Subcutaneous abdominal adipose tissue (tissue), 5 donors: ENCODE results near the gene TGFBR3.
A peak's percentile ranks its signal among the peaks of the same experiment; 100 is the strongest.

Source experiments
- H3K27ac ChIP-seq: one replicate; pipeline ENCODE4 v1.7.0; 2013; ENCODE audit warnings: low read depth, mild to moderate bottlenecking, inconsistent platforms, low read length, moderate library complexity
- H3K27me3 ChIP-seq, 5 donors: one replicate each; pipeline ENCODE4 v1.7.0; 2013; ENCODE audit warnings: low read length in 5 of 5, inconsistent platforms in 1 of 5; ENCODE audit not compliant: control insufficient read depth in 5 of 5, insufficient read depth in 4 of 5
- H3K36me3 ChIP-seq, 5 donors: one replicate each; pipeline ENCODE4 v1.7.0; 2013; ENCODE audit warnings: low read length in 5 of 5; ENCODE audit not compliant: control insufficient read depth in 5 of 5, insufficient read depth in 5 of 5
- H3K4me1 ChIP-seq, 5 donors: one replicate each; pipeline ENCODE4 v1.7.0; 2013; ENCODE audit warnings: low read length in 5 of 5, mild to moderate bottlenecking in 3 of 5, moderate library complexity in 1 of 5; ENCODE audit not compliant: control insufficient read depth in 5 of 5, insufficient read depth in 5 of 5
- H3K4me3 ChIP-seq, 5 donors: one replicate each; pipeline ENCODE4 v1.7.0; 2013; ENCODE audit warnings: low read length in 5 of 5, low read depth in 1 of 5
- H3K9ac ChIP-seq, 5 donors: one replicate each; pipeline ENCODE4 v1.7.0; 2013; ENCODE audit warnings: low read length in 5 of 5, mild to moderate bottlenecking in 4 of 5, moderate library complexity in 3 of 5
- H3K9me3 ChIP-seq, 5 donors: one replicate each; pipeline ENCODE4 v1.7.0; 2013; ENCODE audit warnings: low read length in 5 of 5; ENCODE audit not compliant: control insufficient read depth in 5 of 5
- donor health status: healthy.
- donor health status: healthy.
- donor health status: healthy.
- donor health status: healthy.
- donor health status: healthy.

The TGFBR3 gene

DNA sequence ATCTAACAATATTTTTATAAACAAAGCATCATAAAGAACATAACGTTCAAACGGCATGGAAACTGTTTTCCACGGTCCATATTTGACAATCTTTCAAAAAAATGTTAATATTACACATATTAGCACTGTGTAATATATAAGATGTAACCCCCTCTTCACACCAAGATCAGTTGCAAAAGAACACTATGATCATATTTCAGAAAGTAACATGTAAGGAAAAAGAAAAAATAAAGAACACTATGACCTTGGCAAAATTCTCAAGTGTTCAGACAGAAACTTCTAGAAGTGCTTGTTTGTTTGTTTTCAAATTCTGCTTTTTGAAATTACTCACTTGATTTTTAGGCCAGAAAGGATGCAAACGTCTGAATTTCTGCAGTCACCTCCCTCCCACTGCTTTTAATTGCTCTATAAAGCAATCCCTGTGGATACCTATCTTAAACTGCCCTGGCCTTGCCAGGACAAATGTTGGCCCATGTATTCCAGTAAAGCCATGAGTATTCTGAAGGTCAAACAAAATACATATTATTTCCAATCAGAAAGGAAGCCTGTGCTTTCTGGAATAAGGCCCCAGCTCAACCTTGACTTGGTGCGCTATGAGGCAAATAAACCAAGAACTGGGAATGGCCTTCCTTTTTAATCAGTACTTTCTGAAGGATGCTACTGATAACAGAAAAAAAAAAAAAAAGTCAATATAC is 68.6 kb downstream of the TGFBR3 start:
- no peak overlapping the region for H3K4me3 ChIP-seq
- H3K27me3 ChIP-seq, result no peaks in the 10 kb centered on the region
- no peaks in the 10 kb centered on the region for H3K36me3 ChIP-seq
- peak overlapping the region; percentile 66 for H3K27ac ChIP-seq
- H3K9ac ChIP-seq, result peak overlapping the region in 1 of 5 donors; percentile 39
- no peaks in the 10 kb centered on the region for H3K9me3 ChIP-seq
- peaks cover 3 to 46% (median 43%) of the 10 kb centered on the region in 5 donors for H3K4me1 ChIP-seq

DNA sequence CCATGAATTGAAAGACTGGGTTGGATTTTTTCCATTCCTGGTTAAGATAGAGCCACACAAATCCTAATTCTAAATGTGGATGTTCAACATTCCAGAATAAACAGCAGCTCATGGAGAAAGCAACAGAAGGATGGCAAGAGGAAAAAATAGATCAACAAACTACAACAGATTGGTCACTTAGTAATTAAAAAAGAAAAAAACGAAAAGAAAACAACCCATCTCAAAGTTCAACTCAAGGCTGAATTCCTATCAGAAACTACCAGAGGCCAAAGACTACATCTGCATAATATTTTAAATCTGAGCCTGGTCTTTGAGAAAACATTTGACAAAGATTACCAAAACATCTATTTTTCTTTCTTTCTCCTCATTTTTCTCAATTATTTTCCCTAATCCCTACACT is 69.9 kb downstream of the TGFBR3 start:
- peak overlapping the region; percentile 66 for H3K27ac ChIP-seq
- H3K4me1 ChIP-seq, result peaks cover 3 to 48% (median 47%) of the 10 kb centered on the region in 5 donors
- no peak overlapping the region for H3K9ac ChIP-seq
- no peaks in the 10 kb centered on the region for H3K27me3 ChIP-seq
- H3K9me3 ChIP-seq, result no peaks in the 10 kb centered on the region
- H3K4me3 ChIP-seq, result no peak overlapping the region
- H3K36me3 ChIP-seq, result no peaks in the 10 kb centered on the region

DNA sequence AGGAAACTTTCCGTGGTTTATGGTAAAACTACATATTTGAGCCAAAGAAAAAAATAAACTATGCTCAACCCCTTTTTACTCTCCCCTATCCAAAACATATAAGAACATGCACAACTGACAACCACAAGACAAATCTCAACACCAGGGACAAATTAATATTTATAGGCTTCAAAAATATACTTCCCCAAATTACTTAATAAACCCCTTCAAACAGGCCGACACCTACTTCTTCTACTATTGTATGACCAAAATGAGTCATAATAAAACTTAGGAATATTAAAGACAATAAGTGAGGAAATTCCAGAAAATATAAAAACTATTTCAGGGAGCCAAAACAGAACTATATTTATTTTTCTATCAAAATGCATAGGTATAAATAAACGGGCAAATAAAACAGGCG is 71.5 kb downstream of the TGFBR3 start:
- peaks cover 2 to 48% (median 42%) of the 10 kb centered on the region in 5 donors for H3K4me1 ChIP-seq
- H3K9me3 ChIP-seq, result no peaks in the 10 kb centered on the region
- H3K27me3 ChIP-seq, result no peaks in the 10 kb centered on the region
- no peak overlapping the region for H3K9ac ChIP-seq
- H3K27ac ChIP-seq, result peak overlapping the region; percentile 54
- H3K36me3 ChIP-seq, result no peaks in the 10 kb centered on the region
- H3K4me3 ChIP-seq, result no peak overlapping the region

DNA sequence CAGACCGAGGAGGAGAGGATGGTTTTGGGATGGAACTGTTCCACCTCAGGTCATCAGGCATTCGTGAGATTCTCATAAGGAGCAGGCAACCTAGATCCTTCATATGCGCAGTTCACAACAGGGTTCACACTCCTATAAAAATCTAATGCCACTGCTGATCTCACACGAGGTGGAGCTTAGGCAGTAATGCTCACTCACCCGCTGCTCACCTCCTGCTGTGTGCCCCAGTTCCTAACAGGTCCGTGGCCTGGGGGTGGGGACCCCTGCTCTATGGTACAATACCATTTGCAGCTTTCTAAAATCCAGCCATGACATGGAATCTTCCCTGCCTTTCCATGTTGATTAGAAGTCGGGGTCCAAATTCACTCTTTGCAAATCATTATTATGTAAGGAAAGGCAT is 72.1 kb downstream of the TGFBR3 start:
- no peak overlapping the region for H3K9ac ChIP-seq
- H3K27ac ChIP-seq, result no peak overlapping the region
- H3K9me3 ChIP-seq, result no peaks in the 10 kb centered on the region
- peaks cover 0 to 49% (median 38%) of the 10 kb centered on the region in 5 donors for H3K4me1 ChIP-seq
- no peak overlapping the region for H3K4me3 ChIP-seq
- no peaks in the 10 kb centered on the region for H3K36me3 ChIP-seq
- no peaks in the 10 kb centered on the region for H3K27me3 ChIP-seq

DNA sequence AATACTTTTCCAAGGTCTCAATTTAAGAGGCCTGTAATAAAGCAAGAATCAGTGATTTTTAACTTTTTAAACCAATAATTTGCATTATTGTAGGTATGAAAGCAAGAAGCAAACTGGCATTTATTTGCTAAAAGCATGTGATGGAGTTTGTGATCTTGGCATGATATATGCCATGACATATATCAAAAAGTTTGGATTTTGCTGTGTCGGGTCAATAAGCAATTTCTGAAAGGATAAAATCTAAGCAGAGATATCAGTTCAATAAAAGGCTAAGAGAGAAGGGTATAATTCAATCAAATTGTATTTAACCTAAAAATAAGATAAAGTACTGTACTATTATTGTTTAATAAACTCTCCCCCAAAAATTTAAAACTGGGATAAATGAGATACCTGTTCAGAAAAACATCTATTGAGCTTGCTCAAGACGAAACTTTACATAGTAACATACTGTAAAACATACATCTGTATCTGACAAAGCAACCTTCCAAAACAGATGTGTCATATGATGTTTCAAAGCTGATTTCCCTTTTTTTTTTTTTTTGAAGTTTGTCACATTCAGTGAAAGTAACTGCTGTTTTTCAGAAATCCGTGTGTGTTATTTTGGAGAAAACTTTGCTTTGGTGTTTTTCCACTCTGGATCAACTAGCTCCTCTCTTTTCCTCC is 74.5 kb downstream of the TGFBR3 start:
- Histone ChIP-seq H3K27me3 (no peaks in the 10 kb centered on the region), H3K4me3 (no peak overlapping the region), H3K4me1 (peaks cover 0 to 44% (median 31%) of the 10 kb centered on the region in 5 donors), H3K36me3 (no peaks in the 10 kb centered on the region), H3K9ac (no peak overlapping the region), H3K27ac (peak overlapping the region; percentile 2), H3K9me3 (no peaks in the 10 kb centered on the region)

DNA sequence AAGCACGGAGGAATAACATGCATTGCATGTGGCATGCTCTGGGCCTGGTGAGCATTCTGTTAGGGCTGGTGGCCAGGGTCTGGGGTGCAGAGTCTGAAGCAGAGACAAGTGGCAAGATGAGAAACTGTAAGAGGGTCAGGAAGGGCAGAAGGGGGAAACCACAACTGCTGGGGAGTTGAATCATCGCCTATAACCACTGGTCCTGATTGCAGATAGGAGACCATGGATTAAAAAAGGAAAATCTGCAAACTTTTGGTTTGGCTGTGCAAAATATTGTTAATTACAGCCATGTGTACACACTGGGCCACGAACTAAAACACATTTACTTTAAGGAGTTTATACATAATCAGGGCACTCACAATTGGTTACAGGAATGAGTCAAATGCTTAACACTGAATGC is 76.6 kb downstream of the TGFBR3 start:
- Histone ChIP-seq H3K4me1 (peaks cover 3 to 60% (median 52%) of the 10 kb centered on the region in 5 donors), H3K27ac (peak overlapping the region; percentile 6), H3K36me3 (no peaks in the 10 kb centered on the region), H3K4me3 (no peak overlapping the region), H3K9me3 (no peaks in the 10 kb centered on the region), H3K27me3 (no peaks in the 10 kb centered on the region), H3K9ac (no peak overlapping the region)

DNA sequence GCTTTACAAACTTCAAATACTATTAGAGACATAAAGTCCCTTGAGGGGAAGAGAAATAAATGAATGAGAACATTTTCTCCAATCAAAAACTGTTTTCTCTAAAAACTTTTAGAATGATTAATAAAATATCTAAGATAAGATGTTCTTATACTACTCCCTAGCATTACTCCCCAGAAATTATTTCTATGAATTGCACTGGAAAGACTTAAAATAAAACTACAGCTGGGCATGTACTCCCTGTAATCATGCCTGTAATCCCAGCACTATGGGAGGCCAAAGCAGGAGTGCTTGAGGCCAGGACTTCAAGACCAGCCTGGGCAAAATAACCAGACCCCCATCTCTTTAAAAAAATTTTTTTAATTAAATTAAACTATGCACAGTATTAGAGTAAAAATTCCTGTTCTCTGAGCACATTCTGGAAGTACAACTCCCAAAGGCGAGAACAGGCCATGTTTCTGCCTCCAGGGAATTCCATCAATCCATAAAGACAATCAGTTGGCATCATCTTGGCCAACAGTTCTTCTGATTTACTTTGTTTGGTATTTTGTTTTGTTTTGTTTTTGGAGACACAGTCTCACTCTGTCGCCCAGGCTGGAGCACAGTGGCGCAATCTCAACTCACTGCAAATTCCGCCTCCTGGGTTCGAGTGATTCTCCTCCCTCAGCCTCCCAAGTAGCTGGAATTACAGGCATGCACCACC is 77.9 kb downstream of the TGFBR3 start:
- Histone ChIP-seq H3K27ac (no peak overlapping the region), H3K4me3 (no peak overlapping the region), H3K27me3 (no peaks in the 10 kb centered on the region), H3K36me3 (no peaks in the 10 kb centered on the region), H3K9ac (no peak overlapping the region), H3K9me3 (no peaks in the 10 kb centered on the region), H3K4me1 (peaks cover 5 to 68% (median 58%) of the 10 kb centered on the region in 5 donors)

DNA sequence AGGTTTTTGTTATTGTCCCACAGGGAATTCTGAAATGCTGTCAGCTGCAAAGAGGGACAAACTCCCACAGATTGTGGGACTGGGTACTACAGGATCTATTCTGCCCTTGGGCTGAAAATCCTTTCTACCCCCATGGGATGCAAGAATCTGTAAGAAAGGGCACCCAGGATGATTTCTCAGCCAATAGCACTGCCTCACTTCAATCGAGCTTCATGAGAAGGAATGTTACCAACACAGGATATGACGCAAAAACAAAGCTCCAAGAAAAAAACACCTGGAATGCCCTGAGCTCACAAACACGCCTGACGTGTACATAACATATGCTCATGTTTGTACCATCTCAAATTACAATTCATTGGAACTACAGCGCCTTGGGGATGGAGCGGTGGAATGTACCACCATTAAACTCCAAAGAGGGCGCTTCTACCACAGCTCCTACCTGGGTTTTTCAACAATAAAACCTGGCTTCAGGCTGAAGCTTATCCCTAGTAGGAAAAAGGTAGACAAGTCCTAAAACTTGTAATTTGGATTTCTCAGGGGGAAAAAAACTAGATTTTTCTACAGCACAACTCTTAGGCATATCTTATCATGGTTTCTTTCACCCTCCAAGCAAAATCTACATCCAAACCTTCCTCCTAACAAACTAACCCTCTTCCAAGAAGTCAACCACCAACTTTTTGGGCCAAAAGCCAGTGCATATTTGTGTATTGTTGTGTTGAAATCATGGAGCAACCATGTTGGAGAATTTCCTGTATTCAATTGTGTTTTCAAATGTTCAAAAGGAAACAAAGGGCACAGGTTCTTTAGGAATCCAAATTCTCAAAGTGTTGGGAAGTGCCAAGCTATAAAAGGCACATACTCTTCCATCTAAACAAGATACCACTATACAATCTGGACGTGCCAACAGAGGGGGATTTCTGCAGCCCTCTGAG is 78.9 kb downstream of the TGFBR3 start:
- Histone ChIP-seq H3K4me1 (peaks cover 6 to 76% (median 63%) of the 10 kb centered on the region in 5 donors), H3K9ac (no peak overlapping the region), H3K27ac (peak overlapping the region; percentile 52), H3K27me3 (no peaks in the 10 kb centered on the region), H3K36me3 (no peaks in the 10 kb centered on the region), H3K4me3 (no peak overlapping the region), H3K9me3 (no peaks in the 10 kb centered on the region)

DNA sequence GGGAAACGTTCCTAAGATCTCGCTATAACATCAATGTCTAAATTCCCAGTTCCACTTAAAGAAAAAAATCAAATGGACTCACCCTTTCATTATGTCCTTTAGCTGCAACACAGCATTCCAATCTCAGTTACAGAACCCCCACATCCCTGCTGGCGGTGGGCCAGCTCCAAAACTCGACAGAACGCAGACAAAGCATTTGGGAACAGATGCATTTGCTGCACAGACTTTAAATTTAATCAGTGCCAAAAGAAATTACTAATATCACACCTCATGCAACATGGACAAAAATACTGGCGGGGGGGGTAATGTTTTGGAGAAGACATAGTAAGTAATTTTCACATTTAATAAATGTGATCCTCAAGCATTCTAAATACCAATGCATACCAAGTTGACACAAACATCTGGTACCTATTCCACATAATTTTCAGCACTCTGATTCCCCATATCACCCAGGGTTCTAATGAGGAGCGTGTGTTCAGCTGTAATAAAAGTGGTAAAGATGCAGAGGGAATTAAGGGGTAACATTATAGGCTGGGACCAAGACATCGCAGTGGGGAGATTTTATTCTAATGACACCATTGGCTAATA is 79.7 kb downstream of the TGFBR3 start:
- no peak overlapping the region for H3K9ac ChIP-seq
- H3K4me1 ChIP-seq, result peaks cover 6 to 80% (median 62%) of the 10 kb centered on the region in 5 donors
- no peaks in the 10 kb centered on the region for H3K9me3 ChIP-seq
- H3K36me3 ChIP-seq, result no peaks in the 10 kb centered on the region
- no peak overlapping the region for H3K4me3 ChIP-seq
- peak overlapping the region; percentile 52 for H3K27ac ChIP-seq
- H3K27me3 ChIP-seq, result no peaks in the 10 kb centered on the region
